Liver (tissue), 9 donors: ENCODE measurements around the gene RAB30. TPM values are rescaled to one million over a fixed set of nuclear protein-coding genes. Genes with fewer than 3 reads are reported as not detected.
A peak's percentile ranks its signal among the peaks of the same experiment; 100 is the strongest.

Source experiments
- DNase-seq: peaks from one replicate; pipeline ENCODE4 v3.0.0-alpha.2; 2017; ENCODE audit warnings: low spot score
- H3K27ac ChIP-seq, 2 donors: one replicate each; pipeline ENCODE4 v1.7.0; 2013; ENCODE audit warnings: inconsistent platforms in 2 of 2, low read length in 2 of 2, control low read depth in 1 of 2, low read depth in 1 of 2, mild to moderate bottlenecking in 1 of 2
- H3K27me3 ChIP-seq, 4 donors: one replicate each; pipeline versions ENCODE4 v1.6.1 to v1.7.0; 2013; ENCODE audit warnings: low read length in 3 of 4, inconsistent platforms in 1 of 4, mild to moderate bottlenecking in 1 of 4, moderate library complexity in 1 of 4; ENCODE audit not compliant: control insufficient read depth in 4 of 4, insufficient read depth in 4 of 4
- H3K36me3 ChIP-seq, 4 donors: one replicate each; pipeline versions ENCODE4 v1.6.1 to v1.7.0; 2013; ENCODE audit warnings: low read length in 3 of 4, mild to moderate bottlenecking in 3 of 4, low read depth in 1 of 4, moderate library complexity in 1 of 4; ENCODE audit not compliant: control insufficient read depth in 4 of 4, insufficient read depth in 3 of 4
- H3K4me1 ChIP-seq, 4 donors: one replicate each; pipeline versions ENCODE4 v1.6.1 to v1.7.0; 2013; ENCODE audit warnings: low read length in 3 of 4, mild to moderate bottlenecking in 3 of 4, moderate library complexity in 1 of 4; ENCODE audit not compliant: control insufficient read depth in 4 of 4, insufficient read depth in 4 of 4
- H3K4me3 ChIP-seq, 3 donors: one replicate each; pipeline versions ENCODE4 v1.6.1 to v1.7.0; 2013; ENCODE audit warnings: low read length in 3 of 3, control low read depth in 1 of 3, low read depth in 1 of 3, mild to moderate bottlenecking in 1 of 3
- H3K9ac ChIP-seq, 2 donors: one replicate each; pipeline ENCODE4 v1.7.0; 2013; ENCODE audit warnings: low read length in 2 of 2, mild to moderate bottlenecking in 2 of 2, moderate library complexity in 2 of 2, control low read depth in 1 of 2, low read depth in 1 of 2
- H3K9me3 ChIP-seq, 4 donors: one replicate each; pipeline versions ENCODE4 v1.6.1 to v1.7.0; 2013; ENCODE audit warnings: low read length in 3 of 4; ENCODE audit not compliant: control insufficient read depth in 4 of 4
- ATF3 ChIP-seq: IDR thresholded peaks from 2 replicates; pipeline ENCODE4 v1.6.1; 2016; ENCODE audit warnings: antibody characterized with exemption
- CTCF ChIP-seq: fragments of 150-350 bp; IDR thresholded peaks from 2 replicates; pipeline ENCODE4 v1.5.1; 2017; ENCODE audit warnings: improper control_type of control experiment, low read depth, low read length; ENCODE audit not compliant: missing input control
- EGR1 ChIP-seq, 2 donors: IDR thresholded peaks; 2 replicates each; pipeline ENCODE4 v1.6.1; 2016 to 2018; ENCODE audit warnings: antibody characterized with exemption in 2 of 2, low read depth in 2 of 2
- FOXA1 ChIP-seq: IDR thresholded peaks from 2 replicates; pipeline ENCODE4 v1.6.1; 2016; ENCODE audit warnings: antibody characterized with exemption
- FOXA2 ChIP-seq: IDR thresholded peaks from 2 replicates; pipeline ENCODE4 v1.6.1; 2016; ENCODE audit warnings: antibody characterized with exemption
- GABPA ChIP-seq, 2 donors: IDR thresholded peaks in 1 of 2; conservative IDR thresholded peaks in 1 of 2; 2 replicates each; pipeline ENCODE4 v1.6.1; 2016; ENCODE audit warnings: antibody characterized with exemption in 2 of 2, mild to moderate bottlenecking in 1 of 2, moderate library complexity in 1 of 2
- HNF4A ChIP-seq, 2 donors: conservative IDR thresholded peaks; 2 replicates each; pipeline ENCODE4 v1.6.1; 2016; ENCODE audit warnings: antibody characterized with exemption in 2 of 2, mild to moderate bottlenecking in 2 of 2
- HNF4G ChIP-seq: IDR thresholded peaks from 2 replicates; pipeline ENCODE4 v1.6.1; 2016; ENCODE audit warnings: antibody characterized with exemption
- JUND ChIP-seq, 2 donors: IDR thresholded peaks; 2 replicates each; pipeline ENCODE4 v1.6.1; 2016; ENCODE audit warnings: antibody characterized with exemption in 2 of 2
- MAX ChIP-seq: IDR thresholded peaks from 2 replicates; pipeline ENCODE4 v1.6.1; 2016; ENCODE audit warnings: antibody characterized with exemption
- NR2F2 ChIP-seq: IDR thresholded peaks from 2 replicates; pipeline ENCODE4 v1.6.1; 2016; ENCODE audit warnings: antibody characterized with exemption
- RAD21 ChIP-seq, 2 donors: IDR thresholded peaks; 2 replicates each; pipeline ENCODE4 v1.6.1; 2016; ENCODE audit warnings: antibody characterized with exemption in 2 of 2, mild to moderate bottlenecking in 2 of 2
- REST ChIP-seq: IDR thresholded peaks from 2 replicates; pipeline ENCODE4 v1.6.1; 2016; ENCODE audit warnings: antibody characterized with exemption, mild to moderate bottlenecking
- RXRA ChIP-seq, 2 donors: IDR thresholded peaks; 2 replicates each; pipeline ENCODE4 v1.6.1; 2017 to 2018; ENCODE audit warnings: antibody characterized with exemption in 2 of 2, mild to moderate bottlenecking in 1 of 2
- SP1 ChIP-seq: IDR thresholded peaks from 2 replicates; pipeline ENCODE4 v1.6.1; 2018; ENCODE audit warnings: antibody characterized with exemption, mild to moderate bottlenecking
- TAF1 ChIP-seq: conservative IDR thresholded peaks from 2 replicates; pipeline ENCODE4 v1.6.1; 2016; ENCODE audit warnings: antibody characterized with exemption, mild to moderate bottlenecking
- YY1 ChIP-seq: IDR thresholded peaks from 2 replicates; pipeline ENCODE4 v1.6.1; 2016; ENCODE audit warnings: antibody characterized with exemption, mild to moderate bottlenecking
- ZBTB33 ChIP-seq: IDR thresholded peaks from 2 replicates; pipeline ENCODE4 v1.6.1; 2016; ENCODE audit warnings: antibody characterized with exemption
- WGBS: extraction: QIAGEN DNeasy Blood & Tissue Kit; methylation state at CpG from one replicate; pipeline ENCODE4 v1.1.7; 2013; 5-methylcytosine and 5-hydroxymethylcytosine counted together
- polyA plus RNA-seq, 2 donors: library from polyadenylated mRNA; stranded (reverse) in 1 of 2; unstranded in 1 of 2; fragments of 200-250 nt in 1 of 2; fragments of >200 nt in 1 of 2; fragmentation: Nextera tagmentation in 1 of 2; extraction: Ambion mirVana in 1 of 2; gene quantifications; one replicate each; pipeline versions ENCODE4 v1.2.1 to v1.2.3, GENCODE V29; 2013 to 2015
- total RNA-seq, 2 donors: library from RNA; depleted of rRNA; stranded (reverse); fragments of >200 nt; gene quantifications; one replicate each; pipeline ENCODE4 v1.2.3, GENCODE V29; 2014
- donor health status: healthy.
- donor health status: healthy.
- donor health status: healthy.
- donor health status: healthy.
- donor health status: healthy.

The RAB30 gene
- total and polyA plus RNA-seq, 4 donors, result 2.4 to 5.4 (median 3.2) TPM

- WGBS, result 97% methylated on average over 4 of the region's 4 CpGs
These were observed 45.5 kb downstream of the RAB30 start for GRCh38 chr11:83026229-83026628.

GRCh38 chr11:83025267-83025704 is 46.4 kb downstream of the RAB30 start:
- H3K9ac ChIP-seq, result no peak overlapping the region
- no peak overlapping the region for H3K4me3 ChIP-seq
- H3K27ac ChIP-seq, result peak overlapping the region in 1 of 2 donors; percentile 8
- H3K9me3 ChIP-seq, result no peaks in the 10 kb centered on the region
- H3K4me1 ChIP-seq, result peaks cover 0 to 16% (median 15%) of the 10 kb centered on the region in 4 donors
- DNase-seq, result no peak
- no peaks in the 10 kb centered on the region for H3K27me3 ChIP-seq
- no peaks in the 10 kb centered on the region for H3K36me3 ChIP-seq
- 19% methylated on average over 2 of the region's 2 CpGs for WGBS
- no peak for TF ChIP-seq EGR1 (IDR thresholded peaks at IDR 0.05; ENCODE audit: low read depth in 2 of 2)
- peak; percentile 45 for TF ChIP-seq FOXA1
- TF ChIP-seq RAD21 (IDR thresholded peaks at IDR 0.05), result peak; percentile 33 to 49
- no peak for TF ChIP-seq TAF1
- no peak for TF ChIP-seq REST
- TF ChIP-seq HNF4G, result no peak
- TF ChIP-seq ZBTB33, result no peak
- no peak for TF ChIP-seq YY1
- peak; percentile 79 for TF ChIP-seq FOXA2
- TF ChIP-seq GABPA (IDR thresholded peaks at IDR 0.05 in 1 of 2, conservative IDR thresholded peaks at IDR 0.05 in 1 of 2), result peak in 1 of 2 donors; percentile 40
- peak; percentile 38 to 49 for TF ChIP-seq RXRA (IDR thresholded peaks at IDR 0.05)
- TF ChIP-seq JUND (IDR thresholded peaks at IDR 0.05), result peak; percentile 24 to 34
- peak; percentile 18 for TF ChIP-seq NR2F2
- TF ChIP-seq CTCF, result no peak
- peak; percentile 69 for TF ChIP-seq HNF4A (conservative IDR thresholded peaks at IDR 0.05)

More at GRCh38 chr11:83026229-83026628, 45.5 kb downstream of the RAB30 start:
- Histone ChIP-seq H3K9ac (no peak overlapping the region), H3K4me3 (no peak overlapping the region), H3K27ac (no peak overlapping the region), H3K9me3 (no peaks in the 10 kb centered on the region), H3K4me1 (peaks cover 0 to 16% (median 15%) of the 10 kb centered on the region in 4 donors), H3K36me3 (no peaks in the 10 kb centered on the region), H3K27me3 (no peaks in the 10 kb centered on the region)
- DNase-seq, result no peak
- no peak for TF ChIP-seq FOXA1
- TF ChIP-seq CTCF, result no peak
- no peak for TF ChIP-seq HNF4G
- no peak for TF ChIP-seq YY1
- TF ChIP-seq SP1, result no peak
- TF ChIP-seq ATF3, result no peak
- TF ChIP-seq MAX, result no peak
- TF ChIP-seq FOXA2, result no peak
- no peak for TF ChIP-seq JUND (IDR thresholded peaks at IDR 0.05)
- no peak for TF ChIP-seq RXRA (IDR thresholded peaks at IDR 0.05)
- no peak for TF ChIP-seq TAF1
- TF ChIP-seq HNF4A (conservative IDR thresholded peaks at IDR 0.05), result no peak
